Fibroblast of villous mesenchyme (primary cell): Measurements from ENCODE around the gene ENDOD1. TPM values are rescaled to one million over a fixed set of nuclear protein-coding genes. Genes with fewer than 3 reads are reported as not detected.
A peak's percentile ranks its signal among the peaks of the same experiment; 100 is the strongest.
"Not testable (repeated sequence)": the region's sequence is repeated elsewhere in the genome, so short reads cannot be mapped to it uniquely, and the experiment has no call there.

Experiments
- DNase-seq: peaks from one replicate; pipeline ENCODE4 v3.0.0-alpha.2; 2010; ENCODE audit warnings: low read depth
- H3K4me3 ChIP-seq: 2 replicates; pipeline ENCODE4 v1.5.1; 2011; ENCODE audit warnings: low read depth, mild to moderate bottlenecking, low read length
- total RNA-seq: library from RNA; depleted of rRNA; stranded (reverse); fragments of >200 nt; gene quantifications from 2 replicates; pipeline ENCODE4 v1.2.3, GENCODE V29; 2012
- TF ChIP-seq, protein P1 (sequence below): IDR thresholded peaks from 2 replicates; pipeline ENCODE4 v1.5.1; 2012; ENCODE audit warnings: low read depth, mild to moderate bottlenecking, low read length; ENCODE audit not compliant: insufficient read depth

Gene ENDOD1
- total RNA-seq, 1 donor = 40.6 TPM

DNA sequence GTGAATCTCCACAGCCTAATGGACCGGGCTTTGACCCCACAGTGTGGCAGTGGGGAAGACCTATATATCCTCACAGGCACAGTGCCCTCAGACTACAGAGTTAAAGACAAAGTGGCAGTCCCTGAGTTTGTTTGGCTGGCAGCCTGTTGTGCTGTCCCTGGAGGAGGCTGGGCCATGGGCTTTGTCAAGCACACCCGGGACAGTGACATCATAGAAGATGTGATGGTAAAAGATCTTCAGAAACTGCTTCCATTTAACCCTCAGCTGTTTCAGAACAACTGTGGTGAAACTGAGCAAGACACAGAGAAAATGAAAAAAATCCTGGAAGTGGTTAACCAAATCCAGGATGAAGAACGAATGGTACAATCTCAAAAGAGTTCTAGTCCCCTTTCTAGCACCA is 39.0 kb downstream of the ENDOD1 start:
- TF ChIP-seq, protein P1, sequence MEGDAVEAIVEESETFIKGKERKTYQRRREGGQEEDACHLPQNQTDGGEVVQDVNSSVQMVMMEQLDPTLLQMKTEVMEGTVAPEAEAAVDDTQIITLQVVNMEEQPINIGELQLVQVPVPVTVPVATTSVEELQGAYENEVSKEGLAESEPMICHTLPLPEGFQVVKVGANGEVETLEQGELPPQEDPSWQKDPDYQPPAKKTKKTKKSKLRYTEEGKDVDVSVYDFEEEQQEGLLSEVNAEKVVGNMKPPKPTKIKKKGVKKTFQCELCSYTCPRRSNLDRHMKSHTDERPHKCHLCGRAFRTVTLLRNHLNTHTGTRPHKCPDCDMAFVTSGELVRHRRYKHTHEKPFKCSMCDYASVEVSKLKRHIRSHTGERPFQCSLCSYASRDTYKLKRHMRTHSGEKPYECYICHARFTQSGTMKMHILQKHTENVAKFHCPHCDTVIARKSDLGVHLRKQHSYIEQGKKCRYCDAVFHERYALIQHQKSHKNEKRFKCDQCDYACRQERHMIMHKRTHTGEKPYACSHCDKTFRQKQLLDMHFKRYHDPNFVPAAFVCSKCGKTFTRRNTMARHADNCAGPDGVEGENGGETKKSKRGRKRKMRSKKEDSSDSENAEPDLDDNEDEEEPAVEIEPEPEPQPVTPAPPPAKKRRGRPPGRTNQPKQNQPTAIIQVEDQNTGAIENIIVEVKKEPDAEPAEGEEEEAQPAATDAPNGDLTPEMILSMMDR = no peak
- no peak for DNase-seq

DNA sequence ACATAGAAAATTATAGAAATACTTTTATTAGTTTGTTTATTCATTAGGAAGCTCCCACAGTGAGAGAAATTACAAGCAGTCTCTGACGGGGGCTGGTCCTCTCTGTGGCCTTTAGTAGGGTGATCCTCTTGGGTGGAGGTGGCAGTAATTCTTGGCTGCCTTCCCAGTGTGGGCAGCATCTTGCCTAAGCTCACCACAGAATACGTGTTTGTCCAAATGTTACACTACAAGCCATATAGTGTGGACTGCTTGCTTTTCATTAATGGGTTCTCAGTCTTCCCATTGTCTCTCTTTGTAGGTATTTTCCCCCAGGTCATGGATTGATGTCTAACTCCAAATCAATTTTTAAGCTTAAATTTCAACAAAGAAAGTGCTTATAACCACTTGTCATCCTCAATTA is 43.3 kb downstream of the ENDOD1 start:
- no peak for DNase-seq
- TF ChIP-seq, protein P1 = no peak
- H3K4me3 ChIP-seq = no peak overlapping the region

More for the DNA sequence above, 39.0 kb downstream of the ENDOD1 start:
- H3K4me3 ChIP-seq = no peak overlapping the region

DNA sequence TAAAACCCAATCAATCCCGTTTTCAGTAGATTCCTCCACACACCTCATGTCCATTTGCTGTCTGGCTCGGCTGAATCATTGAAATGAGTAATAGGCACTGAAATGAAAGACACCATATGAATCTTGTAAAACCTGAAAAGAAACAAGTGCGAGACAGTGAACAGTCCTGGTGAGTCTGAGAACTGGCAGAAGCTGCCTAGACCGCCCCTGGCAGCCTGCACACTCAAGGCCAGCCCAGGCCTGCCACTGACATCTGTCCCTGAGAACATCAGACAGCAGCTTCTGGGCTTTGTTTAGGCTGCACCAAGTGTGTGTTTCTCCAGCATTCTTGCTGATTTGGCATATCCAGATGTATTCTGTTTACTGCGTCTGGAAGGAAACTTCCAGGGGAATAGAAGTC is 44.8 kb downstream of the ENDOD1 start:
- TF ChIP-seq, protein P1 = no peak

DNA sequence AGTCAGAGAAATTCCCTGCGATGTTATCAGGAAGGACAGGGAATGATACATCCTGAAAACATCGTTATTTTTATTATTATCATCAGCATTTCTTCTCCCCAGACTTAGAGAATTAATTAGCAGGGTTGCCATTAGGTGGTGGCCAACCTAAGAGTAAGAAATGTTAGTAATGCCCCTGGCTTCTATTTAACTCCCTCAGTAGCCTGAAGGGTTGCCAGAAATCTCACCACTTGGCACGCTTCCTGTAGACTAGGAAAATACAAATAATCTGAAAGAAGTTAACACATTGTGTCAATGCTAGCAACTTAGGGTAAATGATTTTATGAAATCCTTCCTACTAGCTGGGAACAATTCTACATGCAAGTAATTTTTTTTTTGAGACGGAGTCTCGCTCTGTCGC is 45.5 kb downstream of the ENDOD1 start:
- H3K4me3 ChIP-seq = no peak overlapping the region
- TF ChIP-seq, protein P1 = no peak
- no peak for DNase-seq

More for the DNA sequence above, 44.8 kb downstream of the ENDOD1 start:
- H3K4me3 ChIP-seq = no peak overlapping the region
- DNase-seq = peak; percentile 74

DNA sequence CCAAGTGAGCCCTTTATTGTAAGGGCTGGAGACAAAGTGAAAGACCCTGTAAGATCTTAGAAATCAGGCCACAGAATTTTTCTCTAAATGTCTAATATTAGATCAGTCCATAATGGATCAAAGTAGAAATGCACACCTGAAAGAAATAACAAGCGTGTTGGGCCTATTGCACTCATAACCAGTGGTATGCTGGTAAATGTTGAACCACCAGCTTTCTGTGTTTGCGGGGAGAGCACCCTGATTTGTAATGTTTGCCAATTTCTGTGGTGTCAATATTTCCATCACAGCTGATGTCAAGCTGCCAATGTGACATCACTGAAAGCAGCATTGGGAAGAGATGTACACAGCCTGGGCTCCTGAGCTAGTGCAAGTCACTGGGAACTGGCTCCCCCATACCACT is 46.2 kb downstream of the ENDOD1 start:
- DNase-seq = no peak

DNA sequence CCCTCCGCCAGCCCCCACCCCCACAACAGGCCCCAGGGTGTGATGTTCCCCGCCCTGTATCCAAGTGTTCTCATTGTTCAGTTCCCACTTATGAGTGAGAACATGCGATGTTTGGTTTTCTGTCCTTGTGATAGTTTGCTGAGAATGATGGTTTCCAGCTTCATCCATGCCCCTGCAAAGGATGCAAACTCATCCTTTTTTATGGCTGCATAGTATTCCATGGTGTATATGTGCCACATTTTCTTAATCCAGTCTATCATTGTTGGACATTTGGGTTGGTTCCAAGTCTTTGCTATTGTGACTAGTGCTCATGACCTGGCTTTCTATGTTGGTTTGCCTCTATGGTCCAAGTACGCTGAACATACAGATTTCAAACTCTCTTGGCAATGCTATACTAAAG is 47.1 kb downstream of the ENDOD1 start:
- not testable (repeated sequence) for DNase-seq, H3K4me3 ChIP-seq

More for the DNA sequence above, 46.2 kb downstream of the ENDOD1 start:
- no peak overlapping the region for H3K4me3 ChIP-seq
- TF ChIP-seq, protein P1 = no peak

DNA sequence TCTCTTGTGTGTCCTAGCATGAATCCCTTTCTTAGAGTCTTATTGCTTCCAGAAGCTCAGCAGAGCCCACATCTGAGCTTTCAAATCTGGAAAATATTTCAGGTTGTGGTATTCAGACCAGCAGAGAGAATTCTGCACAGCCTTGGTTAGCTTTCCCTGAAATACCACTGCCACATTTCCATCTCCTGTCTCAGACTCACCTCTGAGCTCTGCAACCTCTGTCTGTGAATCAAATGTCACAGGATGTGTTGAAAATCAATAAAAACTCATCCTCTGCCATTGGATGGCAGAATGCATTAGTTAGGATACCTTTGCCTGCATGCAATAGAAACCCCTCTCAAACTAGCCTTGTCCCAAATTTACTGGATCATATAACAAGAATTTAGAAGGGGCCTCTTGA is 47.7 kb downstream of the ENDOD1 start:
- TF ChIP-seq, protein P1 = no peak
- DNase-seq = no peak
- no peak overlapping the region for H3K4me3 ChIP-seq
